ENCODE data around the gene AGO1.
"Not testable (repeated sequence)": the region's sequence is repeated elsewhere in the genome, so short reads cannot be mapped to it uniquely, and the experiment has no call there.

The AGO1 gene

DNA sequence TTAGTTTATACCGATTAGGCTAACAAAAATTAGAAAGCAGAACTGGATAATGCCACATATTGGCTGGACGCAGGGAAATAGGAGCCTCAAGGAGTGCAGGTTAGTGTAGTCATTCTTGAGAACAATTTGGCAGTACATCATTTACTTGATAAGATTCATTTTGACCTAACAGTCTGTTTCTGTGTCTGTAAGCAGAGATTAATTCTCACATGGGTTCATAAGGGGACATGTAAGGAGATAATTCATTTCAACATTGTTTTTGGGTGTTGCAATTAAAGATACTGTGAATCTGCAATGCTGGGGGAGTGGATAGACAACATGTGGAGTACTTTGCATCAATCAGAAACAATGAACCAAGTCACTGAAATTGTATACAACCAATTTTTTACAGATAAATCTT, 79.9 kb downstream of the AGO1 start:
- TF ChIP-seq CTCF (IDR thresholded peaks at IDR 0.05; ENCODE audit: low read depth, low read length, missing control alignments): no peak
- DNase-seq (ENCODE audit: low read depth): no peak
- H3K4me3 ChIP-seq (ENCODE audit: low read depth, low read length): no peak overlapping the region

- H3K4me3 ChIP-seq (ENCODE audit: low read depth, low read length); DNase-seq (ENCODE audit: low read depth): not testable (repeated sequence)
Measured at GRCh38 chr1:35964277-35964676, 81.3 kb downstream of the AGO1 start.

DNA sequence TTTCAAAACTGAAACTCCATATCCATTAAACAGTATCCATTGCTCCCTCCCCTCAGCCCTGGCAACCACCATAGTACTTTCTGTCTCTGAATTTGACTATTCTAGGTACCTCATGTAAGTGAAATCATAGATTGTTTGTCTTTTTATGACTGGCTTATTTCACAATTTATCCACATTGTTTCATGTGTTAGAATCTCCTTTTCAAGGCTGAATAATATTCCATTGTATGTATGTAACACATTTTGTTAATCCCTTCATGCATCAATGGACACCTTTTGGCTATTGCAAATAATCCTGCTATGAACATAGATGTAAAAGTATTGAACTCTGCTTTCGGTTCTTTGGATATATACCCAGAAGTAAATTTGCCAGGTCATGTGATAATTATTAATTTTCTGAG, 85.4 kb downstream of the AGO1 start:
- no peak for TF ChIP-seq CTCF (IDR thresholded peaks at IDR 0.05; ENCODE audit: low read depth, low read length, missing control alignments)
- no peak for DNase-seq (ENCODE audit: low read depth)
- no peak overlapping the region for H3K4me3 ChIP-seq (ENCODE audit: low read depth, low read length)

DNA sequence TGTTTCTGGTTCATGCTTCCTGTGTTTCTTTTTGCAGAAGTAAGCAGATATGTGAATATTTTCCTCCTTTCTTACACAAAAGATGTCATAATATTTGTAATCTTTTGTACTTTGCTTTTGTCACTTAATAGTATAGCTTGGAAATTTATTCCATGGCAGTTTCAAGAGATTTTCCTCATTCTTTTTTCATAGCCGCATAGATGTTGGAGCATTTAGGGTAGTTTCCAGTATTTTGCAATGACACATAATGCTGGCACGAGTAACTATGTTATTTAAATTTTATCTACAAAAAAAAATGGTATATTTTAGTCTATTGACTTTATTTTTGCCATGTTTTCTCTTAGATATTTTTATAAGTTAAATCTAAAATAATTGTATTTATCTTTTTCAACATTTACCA, 88.6 kb downstream of the AGO1 start:
- no peak for TF ChIP-seq CTCF (IDR thresholded peaks at IDR 0.05; ENCODE audit: low read depth, low read length, missing control alignments)
- DNase-seq (ENCODE audit: low read depth): no peak

DNA sequence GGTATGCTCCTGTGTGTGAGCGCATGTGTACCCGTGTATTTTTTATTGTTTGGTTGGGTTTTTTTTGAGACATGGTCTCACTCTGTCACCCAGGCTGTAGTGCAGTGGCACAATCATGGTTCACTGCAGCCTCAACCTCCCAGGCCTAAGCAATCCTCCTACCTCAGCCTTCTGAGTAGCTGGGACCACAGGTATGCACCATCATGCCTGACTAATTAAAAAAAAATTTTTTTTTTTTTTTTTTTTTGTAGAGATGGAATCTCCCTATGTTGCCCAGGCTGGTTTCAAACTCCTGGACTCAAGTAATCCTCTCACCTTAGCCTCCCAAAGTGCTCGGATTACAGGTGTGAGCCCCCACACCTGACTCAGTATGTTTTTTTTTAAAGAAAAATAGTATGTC, 89.6 kb downstream of the AGO1 start:
- DNase-seq (ENCODE audit: low read depth); H3K4me3 ChIP-seq (ENCODE audit: low read depth, low read length): not testable (repeated sequence)

More for the DNA sequence above, 88.6 kb downstream of the AGO1 start:
- no peak overlapping the region for H3K4me3 ChIP-seq (ENCODE audit: low read depth, low read length)

DNA sequence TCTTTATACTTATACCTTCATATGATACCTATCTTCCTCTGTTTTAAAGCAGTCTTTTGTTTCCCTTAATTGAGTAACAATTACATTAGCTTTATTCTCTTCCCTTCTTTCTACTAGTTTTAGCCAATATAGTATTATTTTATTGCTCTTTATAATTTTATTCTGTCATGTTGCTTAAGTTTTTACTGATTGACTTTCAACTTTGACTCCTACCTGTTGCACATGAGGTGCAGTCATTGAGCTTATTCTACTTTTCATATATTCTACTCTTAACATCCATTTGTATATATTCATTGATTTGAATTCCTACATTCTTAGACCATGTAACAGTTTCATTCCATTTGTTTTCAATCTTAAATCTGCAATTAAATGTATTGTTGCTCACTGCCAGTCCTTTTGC, 97.1 kb downstream of the AGO1 start:
- DNase-seq (ENCODE audit: low read depth): no peak
- no peak overlapping the region for H3K4me3 ChIP-seq (ENCODE audit: low read depth, low read length)
- no peak for TF ChIP-seq CTCF (IDR thresholded peaks at IDR 0.05; ENCODE audit: low read depth, low read length, missing control alignments)

Data from GM12864 (cell line).